ENCODE results near the gene HAGH.
A peak's percentile ranks its signal among the peaks of the same experiment; 100 is the strongest.

The HAGH gene

DNA sequence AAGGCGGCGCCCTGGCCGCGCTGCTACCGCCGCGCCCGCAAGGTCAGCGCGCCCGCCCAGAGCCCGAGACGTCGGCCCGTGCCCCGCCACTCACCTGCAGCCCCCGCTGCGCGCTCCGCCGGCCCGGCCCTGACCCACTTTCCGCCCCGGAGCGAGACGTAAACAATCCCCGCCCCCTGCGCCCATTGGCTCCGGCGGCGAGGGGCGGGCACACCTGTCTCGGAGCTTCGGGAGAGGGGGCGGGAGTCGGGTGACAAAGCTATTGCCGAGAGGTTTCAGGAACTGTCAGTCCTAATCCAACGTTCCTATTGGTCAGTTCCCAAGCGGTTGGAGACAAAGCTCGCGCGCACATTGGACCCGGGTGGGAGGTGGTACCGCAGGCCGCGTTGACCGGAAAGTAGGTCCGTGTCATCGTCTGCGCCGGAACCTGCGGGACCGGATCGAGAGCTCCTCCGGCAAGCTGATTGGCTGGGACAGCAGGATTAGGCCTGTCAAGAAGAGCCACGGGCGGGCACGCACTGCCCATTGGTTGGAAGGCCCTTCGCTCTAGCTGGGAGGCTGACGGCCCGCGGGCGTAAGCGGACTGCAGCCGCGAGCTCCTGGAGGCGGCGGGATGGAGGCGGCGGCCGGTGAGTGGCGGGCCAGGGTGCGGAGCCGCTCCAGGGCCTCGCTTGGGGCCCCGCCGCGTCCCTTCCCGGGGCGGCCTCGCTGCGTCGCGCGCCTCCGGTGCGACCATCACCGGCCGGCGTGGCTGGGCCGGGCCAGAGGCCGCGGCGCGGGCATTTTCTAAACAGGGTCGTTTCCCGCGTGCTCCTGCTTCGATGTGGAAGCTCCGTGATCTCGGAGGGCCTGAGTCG lies 44.0 kb downstream of the HAGH start, which contains the start of the genes NUBP2 and SPSB3 (continued):
- TF ChIP-seq, protein P1, sequence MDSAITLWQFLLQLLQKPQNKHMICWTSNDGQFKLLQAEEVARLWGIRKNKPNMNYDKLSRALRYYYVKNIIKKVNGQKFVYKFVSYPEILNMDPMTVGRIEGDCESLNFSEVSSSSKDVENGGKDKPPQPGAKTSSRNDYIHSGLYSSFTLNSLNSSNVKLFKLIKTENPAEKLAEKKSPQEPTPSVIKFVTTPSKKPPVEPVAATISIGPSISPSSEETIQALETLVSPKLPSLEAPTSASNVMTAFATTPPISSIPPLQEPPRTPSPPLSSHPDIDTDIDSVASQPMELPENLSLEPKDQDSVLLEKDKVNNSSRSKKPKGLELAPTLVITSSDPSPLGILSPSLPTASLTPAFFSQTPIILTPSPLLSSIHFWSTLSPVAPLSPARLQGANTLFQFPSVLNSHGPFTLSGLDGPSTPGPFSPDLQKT (IDR thresholded peaks at IDR 0.05; ENCODE audit: borderline replicate concordance, low read depth, low read length) = peak; percentile 86
- TF ChIP-seq ZNF140 (tag by site-specific recombination; IDR thresholded peaks at IDR 0.05) (no peak), GLIS1 (tag by site-specific recombination; IDR thresholded peaks at IDR 0.05) (peak; percentile 28; the same call in 1 of the 2 replicates), ZNF837 (tag by site-specific recombination; IDR thresholded peaks at IDR 0.05) (no peak), SP2 (tag by site-specific recombination; IDR thresholded peaks at IDR 0.05) (peak; percentile 99), ZNF707 (tag by site-specific recombination; IDR thresholded peaks at IDR 0.05) (no peak), ZNF112 (tag by site-specific recombination; IDR thresholded peaks at IDR 0.05) (no peak), ZNF394 (tag by site-specific recombination; IDR thresholded peaks at IDR 0.05; ENCODE audit: borderline replicate concordance) (no peak), ZNF266 (tag by site-specific recombination; IDR thresholded peaks at IDR 0.05; ENCODE audit: low read depth) (no peak), ZNF596 (tag by site-specific recombination; IDR thresholded peaks at IDR 0.05) (0 out of 2 replicates have a peak, but pooled peaks have one; percentile 34), MZF1 (tag by site-specific recombination; IDR thresholded peaks at IDR 0.05; ENCODE audit: borderline replicate concordance) (no peak), KLF1 (tag by site-specific recombination; IDR thresholded peaks at IDR 0.05) (peak; percentile 14; the same call in 1 of the 2 replicates), ZNF350 (tag by site-specific recombination; IDR thresholded peaks at IDR 0.05) (no peak), ZNF214 (tag by site-specific recombination; IDR thresholded peaks at IDR 0.05; ENCODE audit: borderline replicate concordance) (no peak), ZNF626 (tag by site-specific recombination; IDR thresholded peaks at IDR 0.05) (no peak), ZNF624 (tag by site-specific recombination; IDR thresholded peaks at IDR 0.05) (no peak), KLF9 (tag by site-specific recombination; IDR thresholded peaks at IDR 0.05; ENCODE audit: low read depth) (peak; percentile 49), ZNF621 (tag by site-specific recombination; IDR thresholded peaks at IDR 0.05) (no peak), ZBTB8A (tag by site-specific recombination; IDR thresholded peaks at IDR 0.05) (no peak), ZNF292 (tag by site-specific recombination; IDR thresholded peaks at IDR 0.05; ENCODE audit: borderline replicate concordance, low read depth) (no peak), RBAK (tag by site-specific recombination; IDR thresholded peaks at IDR 0.05) (no peak), KLF10 (tag by site-specific recombination; IDR thresholded peaks at IDR 0.05) (peak; percentile 71; the same call in 1 of the 2 replicates), ZNF670 (tag by site-specific recombination; IDR thresholded peaks at IDR 0.05; ENCODE audit: low read depth) (no peak), ZBTB1 (tag by site-specific recombination; IDR thresholded peaks at IDR 0.05) (no peak), ZNF341 (tag by site-specific recombination; IDR thresholded peaks at IDR 0.05; ENCODE audit: low read depth) (peak; percentile 67)
- TF ChIP-seq, protein P2, sequence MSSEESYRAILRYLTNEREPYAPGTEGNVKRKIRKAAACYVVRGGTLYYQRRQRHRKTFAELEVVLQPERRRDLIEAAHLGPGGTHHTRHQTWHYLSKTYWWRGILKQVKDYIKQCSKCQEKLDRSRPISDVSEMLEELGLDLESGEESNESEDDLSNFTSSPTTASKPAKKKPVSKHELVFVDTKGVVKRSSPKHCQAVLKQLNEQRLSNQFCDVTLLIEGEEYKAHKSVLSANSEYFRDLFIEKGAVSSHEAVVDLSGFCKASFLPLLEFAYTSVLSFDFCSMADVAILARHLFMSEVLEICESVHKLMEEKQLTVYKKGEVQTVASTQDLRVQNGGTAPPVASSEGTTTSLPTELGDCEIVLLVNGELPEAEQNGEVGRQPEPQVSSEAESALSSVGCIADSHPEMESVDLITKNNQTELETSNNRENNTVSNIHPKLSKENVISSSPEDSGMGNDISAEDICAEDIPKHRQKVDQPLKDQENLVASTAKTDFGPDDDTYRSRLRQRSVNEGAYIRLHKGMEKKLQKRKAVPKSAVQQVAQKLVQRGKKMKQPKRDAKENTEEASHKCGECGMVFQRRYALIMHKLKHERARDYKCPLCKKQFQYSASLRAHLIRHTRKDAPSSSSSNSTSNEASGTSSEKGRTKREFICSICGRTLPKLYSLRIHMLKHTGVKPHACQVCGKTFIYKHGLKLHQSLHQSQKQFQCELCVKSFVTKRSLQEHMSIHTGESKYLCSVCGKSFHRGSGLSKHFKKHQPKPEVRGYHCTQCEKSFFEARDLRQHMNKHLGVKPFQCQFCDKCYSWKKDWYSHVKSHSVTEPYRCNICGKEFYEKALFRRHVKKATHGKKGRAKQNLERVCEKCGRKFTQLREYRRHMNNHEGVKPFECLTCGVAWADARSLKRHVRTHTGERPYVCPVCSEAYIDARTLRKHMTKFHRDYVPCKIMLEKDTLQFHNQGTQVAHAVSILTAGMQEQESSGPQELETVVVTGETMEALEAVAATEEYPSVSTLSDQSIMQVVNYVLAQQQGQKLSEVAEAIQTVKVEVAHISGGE (tag by site-specific recombination; conservative IDR thresholded peaks at IDR 0.05; ENCODE audit: low read depth) = peak; percentile 68
- TF ChIP-seq, protein P3, sequence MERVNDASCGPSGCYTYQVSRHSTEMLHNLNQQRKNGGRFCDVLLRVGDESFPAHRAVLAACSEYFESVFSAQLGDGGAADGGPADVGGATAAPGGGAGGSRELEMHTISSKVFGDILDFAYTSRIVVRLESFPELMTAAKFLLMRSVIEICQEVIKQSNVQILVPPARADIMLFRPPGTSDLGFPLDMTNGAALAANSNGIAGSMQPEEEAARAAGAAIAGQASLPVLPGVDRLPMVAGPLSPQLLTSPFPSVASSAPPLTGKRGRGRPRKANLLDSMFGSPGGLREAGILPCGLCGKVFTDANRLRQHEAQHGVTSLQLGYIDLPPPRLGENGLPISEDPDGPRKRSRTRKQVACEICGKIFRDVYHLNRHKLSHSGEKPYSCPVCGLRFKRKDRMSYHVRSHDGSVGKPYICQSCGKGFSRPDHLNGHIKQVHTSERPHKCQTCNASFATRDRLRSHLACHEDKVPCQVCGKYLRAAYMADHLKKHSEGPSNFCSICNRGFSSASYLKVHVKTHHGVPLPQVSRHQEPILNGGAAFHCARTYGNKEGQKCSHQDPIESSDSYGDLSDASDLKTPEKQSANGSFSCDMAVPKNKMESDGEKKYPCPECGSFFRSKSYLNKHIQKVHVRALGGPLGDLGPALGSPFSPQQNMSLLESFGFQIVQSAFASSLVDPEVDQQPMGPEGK (tag by site-specific recombination; IDR thresholded peaks at IDR 0.05) = peak; percentile 39
- TF ChIP-seq, protein P4, sequence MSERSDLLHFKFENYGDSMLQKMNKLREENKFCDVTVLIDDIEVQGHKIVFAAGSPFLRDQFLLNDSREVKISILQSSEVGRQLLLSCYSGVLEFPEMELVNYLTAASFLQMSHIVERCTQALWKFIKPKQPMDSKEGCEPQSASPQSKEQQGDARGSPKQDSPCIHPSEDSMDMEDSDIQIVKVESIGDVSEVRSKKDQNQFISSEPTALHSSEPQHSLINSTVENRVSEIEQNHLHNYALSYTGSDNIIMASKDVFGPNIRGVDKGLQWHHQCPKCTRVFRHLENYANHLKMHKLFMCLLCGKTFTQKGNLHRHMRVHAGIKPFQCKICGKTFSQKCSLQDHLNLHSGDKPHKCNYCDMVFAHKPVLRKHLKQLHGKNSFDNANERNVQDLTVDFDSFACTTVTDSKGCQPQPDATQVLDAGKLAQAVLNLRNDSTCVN (tag by site-specific recombination; optimal IDR thresholded peaks at IDR 0.05) = peak; percentile 72
- TF ChIP-seq, protein P5, sequence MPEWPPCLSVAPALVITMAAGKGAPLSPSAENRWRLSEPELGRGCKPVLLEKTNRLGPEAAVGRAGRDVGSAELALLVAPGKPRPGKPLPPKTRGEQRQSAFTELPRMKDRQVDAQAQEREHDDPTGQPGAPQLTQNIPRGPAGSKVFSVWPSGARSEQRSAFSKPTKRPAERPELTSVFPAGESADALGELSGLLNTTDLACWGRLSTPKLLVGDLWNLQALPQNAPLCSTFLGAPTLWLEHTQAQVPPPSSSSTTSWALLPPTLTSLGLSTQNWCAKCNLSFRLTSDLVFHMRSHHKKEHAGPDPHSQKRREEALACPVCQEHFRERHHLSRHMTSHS (tag by site-specific recombination; IDR thresholded peaks at IDR 0.05) = no peak
- TF ChIP-seq, protein P6, sequence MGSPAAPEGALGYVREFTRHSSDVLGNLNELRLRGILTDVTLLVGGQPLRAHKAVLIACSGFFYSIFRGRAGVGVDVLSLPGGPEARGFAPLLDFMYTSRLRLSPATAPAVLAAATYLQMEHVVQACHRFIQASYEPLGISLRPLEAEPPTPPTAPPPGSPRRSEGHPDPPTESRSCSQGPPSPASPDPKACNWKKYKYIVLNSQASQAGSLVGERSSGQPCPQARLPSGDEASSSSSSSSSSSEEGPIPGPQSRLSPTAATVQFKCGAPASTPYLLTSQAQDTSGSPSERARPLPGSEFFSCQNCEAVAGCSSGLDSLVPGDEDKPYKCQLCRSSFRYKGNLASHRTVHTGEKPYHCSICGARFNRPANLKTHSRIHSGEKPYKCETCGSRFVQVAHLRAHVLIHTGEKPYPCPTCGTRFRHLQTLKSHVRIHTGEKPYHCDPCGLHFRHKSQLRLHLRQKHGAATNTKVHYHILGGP (tag by site-specific recombination; IDR thresholded peaks at IDR 0.05) = no peak

Data from HEK293 (cell line).